Smooth muscle cell of the coronary artery (primary cell): Measurements from ENCODE around the gene MAP3K3. TPM values are rescaled to one million over a fixed set of nuclear protein-coding genes. Genes with fewer than 3 reads are reported as not detected.

Experiments used
- total RNA-seq: library from RNA; depleted of rRNA; stranded (reverse); fragments of >200 nt; gene quantifications from 2 replicates; pipeline ENCODE4 v1.2.3, GENCODE V29; 2014; ENCODE audit warnings: low replicate concordance

The MAP3K3 gene
- total RNA-seq: 27.4 and 42.9 TPM in 2 replicates

DNA sequence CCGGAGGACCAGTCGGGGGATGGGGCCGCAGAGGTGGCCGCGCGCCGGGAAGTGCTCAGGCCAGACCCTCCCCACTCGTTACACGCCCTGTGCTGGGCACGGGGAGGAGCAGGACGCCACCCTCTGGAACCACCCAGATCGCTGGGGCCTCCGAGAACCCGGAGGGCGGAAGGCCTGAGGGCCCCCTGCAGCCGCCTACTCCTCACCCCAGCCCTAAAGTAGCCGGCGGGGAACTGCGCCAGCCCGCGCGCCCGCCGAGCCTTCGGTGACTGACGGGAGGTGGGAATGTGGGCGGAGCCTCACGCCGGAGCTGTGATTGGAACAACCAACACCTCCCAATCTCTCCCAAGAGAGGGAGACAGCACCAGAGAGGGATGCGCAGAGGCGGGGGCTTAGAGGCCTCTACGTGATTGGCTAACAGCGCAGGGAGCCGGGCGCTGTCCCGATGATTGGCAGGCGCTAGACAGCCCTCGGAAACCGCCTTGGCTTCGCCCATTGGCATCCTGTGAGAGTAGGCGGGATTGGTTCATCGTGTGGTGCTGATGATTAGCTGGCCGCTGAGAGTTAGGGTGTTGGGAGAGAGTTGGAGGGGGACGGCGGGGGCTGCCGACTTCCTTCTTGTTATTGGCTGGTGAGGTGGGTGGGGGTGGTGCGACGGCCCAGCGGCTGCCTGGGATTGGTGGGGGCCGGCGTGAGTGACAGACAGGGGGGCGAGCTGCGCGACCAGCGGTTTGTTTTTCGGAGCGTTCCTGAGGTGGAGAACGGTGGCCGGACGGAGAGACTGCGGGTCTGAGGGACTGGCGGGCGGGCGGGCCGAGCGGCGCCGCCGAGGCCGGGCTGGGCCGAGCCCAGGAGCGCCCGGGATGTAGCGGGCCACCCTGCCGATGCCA is at the start of gene MAP3K3:
Gene MAP3K3 (plus strand): TSS at position 734 of the 890 bp plus-strand sequence. CDS start 343 bp downstream, outside the sequence.

DNA sequence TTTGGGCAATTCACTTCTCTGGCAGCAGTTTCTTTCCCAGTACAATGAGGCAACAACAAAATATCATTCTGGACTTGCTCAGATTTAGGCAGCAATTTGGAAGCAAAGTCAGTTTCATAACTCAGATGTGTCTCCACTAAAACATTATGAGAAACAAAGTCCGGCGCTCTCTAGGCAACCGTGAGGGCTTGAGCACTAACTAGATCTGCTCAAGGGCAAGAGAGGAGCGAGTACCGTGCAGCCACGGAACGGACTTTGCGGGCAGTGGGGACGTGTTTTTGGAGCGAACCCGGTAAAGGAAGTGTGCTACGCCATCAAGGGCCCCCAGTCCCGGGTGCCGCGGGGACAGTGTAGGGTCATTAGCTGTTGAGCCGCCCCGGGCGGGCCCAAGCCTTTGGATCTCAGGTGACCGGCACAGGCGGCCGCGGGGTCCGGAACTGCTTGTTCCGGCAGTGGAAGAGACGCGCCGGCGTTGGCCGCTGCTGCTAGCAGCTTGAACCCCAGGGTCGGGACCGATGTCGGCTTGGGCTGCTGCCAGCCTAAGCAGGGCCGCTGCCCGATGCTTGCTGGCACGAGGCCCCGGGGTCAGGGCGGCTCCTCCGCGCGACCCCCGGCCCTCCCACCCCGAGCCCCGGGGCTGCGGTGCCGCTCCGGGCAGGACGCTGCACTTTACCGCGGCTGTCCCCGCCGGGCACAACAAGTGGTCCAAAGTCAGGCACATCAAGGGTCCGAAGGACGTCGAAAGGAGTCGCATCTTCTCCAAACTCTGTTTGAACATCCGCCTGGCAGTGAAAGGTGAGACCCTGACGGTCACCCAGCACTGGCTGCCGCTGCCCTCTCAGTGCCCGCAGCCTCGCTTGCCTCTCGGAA is 21.4 kb upstream of the MAP3K3 start, which contains the start of gene TACO1:
Gene TACO1 (plus strand): TSS at position 327 of the 870 bp plus-strand sequence. CDS start 189 bp downstream, at position 516.

DNA sequence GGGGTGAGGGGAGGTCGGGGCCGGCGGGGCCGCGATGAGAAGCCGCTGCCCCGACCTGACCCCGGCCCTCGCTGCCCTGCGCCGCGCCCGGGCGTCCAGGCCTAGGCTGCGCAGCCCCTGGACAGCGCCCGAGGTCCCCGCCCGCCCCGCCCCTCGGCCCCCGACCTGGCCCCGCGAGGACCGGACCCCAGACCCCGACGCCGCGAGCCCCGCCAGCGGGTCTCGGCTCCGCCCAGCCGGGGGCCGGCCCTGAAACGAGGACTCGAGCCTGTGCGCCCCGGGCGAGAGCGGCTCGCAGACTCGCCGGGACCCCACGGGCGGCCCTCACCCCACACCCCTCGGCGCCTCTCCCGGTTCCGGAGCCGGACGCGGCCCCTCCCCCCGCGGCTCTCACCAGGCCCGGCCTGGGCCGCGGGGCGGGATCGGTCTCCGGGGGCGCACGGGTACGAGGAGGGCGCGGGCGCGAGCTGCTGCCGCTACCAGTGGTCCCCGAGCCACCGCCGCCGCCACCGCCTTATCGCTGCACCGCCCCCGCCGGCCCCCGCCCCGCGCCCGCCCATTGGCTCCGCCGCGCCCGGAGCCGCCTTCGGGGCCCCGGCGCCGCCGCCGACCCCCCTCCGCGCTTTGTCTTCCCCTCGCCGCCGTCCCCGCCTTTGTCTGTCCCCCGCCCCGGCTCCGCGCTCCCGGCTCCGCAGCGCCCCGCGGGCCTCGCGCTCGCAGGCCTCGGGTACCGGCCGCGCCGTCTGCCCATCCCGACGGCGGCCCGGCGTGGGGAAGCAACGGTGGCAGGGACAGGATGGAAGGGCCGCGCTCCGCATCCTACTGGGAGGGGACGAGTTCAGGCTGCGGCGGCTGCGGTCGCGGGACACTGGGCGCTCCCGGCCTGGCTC is 77.7 kb downstream of the MAP3K3 start, which contains the start of gene LIMD2:
Gene LIMD2 (minus strand): TSS at position 488 of the 890 bp plus-strand sequence. CDS start 827 bp downstream, outside the sequence.

DNA sequence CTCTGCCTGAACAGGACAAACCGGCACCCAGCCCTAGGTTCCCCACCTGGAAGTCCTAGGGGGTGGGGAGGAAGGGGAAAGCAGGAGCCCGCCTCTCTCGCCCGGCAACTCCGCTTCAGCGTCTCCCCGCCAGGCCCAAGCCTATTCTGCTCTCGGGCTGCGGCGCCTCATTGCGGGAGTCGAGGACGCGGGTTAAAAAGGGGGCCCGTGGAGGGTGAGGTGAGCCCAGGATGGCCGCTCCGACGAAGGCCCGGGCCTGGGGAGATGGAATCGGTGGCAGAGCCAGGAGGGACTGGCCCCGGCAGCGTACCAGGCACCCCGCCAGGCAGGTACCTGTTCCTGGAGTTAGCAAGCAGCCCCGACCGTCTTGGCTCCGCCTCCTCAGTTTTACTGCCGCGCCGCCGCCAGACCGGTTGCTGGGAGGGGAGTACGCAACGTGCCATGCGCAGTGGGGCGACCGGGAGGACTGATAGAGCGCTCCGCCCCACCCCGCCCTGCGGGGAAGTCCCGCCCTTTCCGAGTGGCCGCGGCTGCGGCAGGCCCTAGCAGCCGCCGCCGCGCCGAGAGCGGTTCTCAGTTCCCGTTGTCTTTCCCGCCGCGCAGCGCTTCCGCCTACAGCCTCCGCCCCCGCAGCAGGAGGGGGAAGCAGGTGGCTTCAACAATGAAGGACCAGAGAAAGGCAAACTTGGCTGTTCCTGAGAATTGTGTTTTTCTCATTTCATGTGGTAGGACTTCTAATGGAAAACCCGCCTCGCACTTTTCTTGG is 119.4 kb downstream of the MAP3K3 start, which contains the start of gene STRADA:
Gene STRADA (minus strand): TSS at position 392 of the 766 bp plus-strand sequence. CDS start 13,430 bp downstream, outside the sequence.

Other genes starting within 250 kb of the MAP3K3 start
- 11.1 and 50.2 TPM in 2 replicates for gene CYB561, start 176.1 kb upstream of the MAP3K3 start, total RNA-seq
- gene ACE, start 145.4 kb upstream of the MAP3K3 start, total RNA-seq: 2.0 and 12.4 TPM in 2 replicates
- not detected in 2 replicates for gene KCNH6, start 99.1 kb upstream of the MAP3K3 start, total RNA-seq
- 11.2 and 12.6 TPM in 2 replicates for gene DCAF7, start 71.9 kb upstream of the MAP3K3 start, total RNA-seq
- 8.5 and 13.6 TPM in 2 replicates for gene TACO1, start 21.5 kb upstream of the MAP3K3 start, total RNA-seq
- 1.1 and 7.4 TPM in 2 replicates for gene LIMD2, start 77.7 kb downstream of the MAP3K3 start, total RNA-seq
- 14.0 and 22.5 TPM in 2 replicates for gene STRADA, start 119.4 kb downstream of the MAP3K3 start, total RNA-seq
- gene CCDC47, start 151.2 kb downstream of the MAP3K3 start, total RNA-seq: 59.0 and 97.6 TPM in 2 replicates
- 53.7 and 57.8 TPM in 2 replicates for gene DDX42, start 151.8 kb downstream of the MAP3K3 start, total RNA-seq
- gene PSMC5, start 205.0 kb downstream of the MAP3K3 start, total RNA-seq: 96.3 and 113 TPM in 2 replicates
- gene FTSJ3, start 205.2 kb downstream of the MAP3K3 start, total RNA-seq: 61.0 and 70.8 TPM in 2 replicates
- 75.8 and 83.0 TPM in 2 replicates for gene SMARCD2, start 220.3 kb downstream of the MAP3K3 start, total RNA-seq